Caco-2 (cell line): Measurements from ENCODE around the gene SURF4. TPM values are rescaled to one million over a fixed set of nuclear protein-coding genes. Genes with fewer than 3 reads are reported as not detected.

Experiments
- BruUV-seq: library from RNA; stranded (reverse); fragments of 400-500 nt; replicated peaks from 2 replicates; lab custom pipeline; 2021; lab: Mats Ljungman, UMichigan
- CTCF ChIA-PET: fragments of 300-600 bp; sonication (Branson Sonifier 250); formaldehyde crosslinking; loops from one replicate; lab custom pipeline; 2022; ENCODE audit warnings: antibody characterized with exemption; lab: Charles Lee
- POLR2A ChIA-PET: fragments of 300-600 bp; sonication (Branson Sonifier 250); formaldehyde crosslinking; loops from one replicate; lab custom pipeline; 2022; ENCODE audit warnings: antibody characterized with exemption; lab: Charles Lee
- DNase-seq, 2 experiments: peaks; one replicate each; pipeline versions ENCODE4 v3.0.0 to v3.0.0-alpha.2; 2020 to 2022
- H3K27me3 ChIP-seq: replicated peaks from 2 replicates; pipeline ENCODE4 v1.6.0; 2011; ENCODE audit warnings: low read length; ENCODE audit not compliant: control insufficient read depth, insufficient read depth
- H3K36me3 ChIP-seq: 2 replicates; pipeline ENCODE4 v1.5.1; 2011; ENCODE audit warnings: low read length; ENCODE audit not compliant: control insufficient read depth, insufficient read depth
- H3K4me1 ChIP-seq: fragments of 250-450 bp; sonication (Bioruptor Pico); 2 replicates; pipeline ENCODE4 v1.5.1; 2020; ENCODE audit warnings: mild to moderate bottlenecking
- H3K4me3 ChIP-seq: 2 replicates; pipeline ENCODE4 v1.5.1; 2011; ENCODE audit warnings: low read depth, mild to moderate bottlenecking, control low read depth, low read length
- H3K9me3 ChIP-seq: fragments of 250-450 bp; sonication (Bioruptor Pico); 2 replicates; pipeline ENCODE4 v1.5.1; 2020; ENCODE audit warnings: mild to moderate bottlenecking, moderate library complexity
- H3K27ac Mint-ChIP-seq: one replicate; pipeline ENCODE4 v1.8.0; 2022; ENCODE audit warnings: mixed read lengths; ENCODE audit not compliant: unreplicated experiment
- H3K27me3 Mint-ChIP-seq: one replicate; pipeline ENCODE4 v1.8.0; 2022; ENCODE audit warnings: mixed read lengths; ENCODE audit not compliant: insufficient read depth, unreplicated experiment
- H3K36me3 Mint-ChIP-seq: one replicate; pipeline ENCODE4 v1.8.0; 2022; ENCODE audit warnings: mild to moderate bottlenecking, mixed read lengths; ENCODE audit not compliant: insufficient read depth, unreplicated experiment
- H3K4me1 Mint-ChIP-seq: one replicate; pipeline ENCODE4 v1.8.0; 2022; ENCODE audit warnings: low read depth, mixed read lengths; ENCODE audit not compliant: unreplicated experiment
- H3K4me3 Mint-ChIP-seq: one replicate; pipeline ENCODE4 v1.8.0; 2022; ENCODE audit warnings: mild to moderate bottlenecking, moderate library complexity, mixed read lengths; ENCODE audit not compliant: unreplicated experiment
- H3K9me3 Mint-ChIP-seq: one replicate; pipeline ENCODE4 v1.8.0; 2022; ENCODE audit warnings: mixed read lengths; ENCODE audit not compliant: unreplicated experiment
- CTCF ChIP-seq, 2 experiments: fragments of 200-600 bp in 1 of 2; IDR thresholded peaks; 1 replicate in 1 of 2; 2 replicates in 1 of 2; pipeline versions ENCODE4 v1.5.1 to v1.8.0; 2011 to 2022; ENCODE audit warnings: antibody characterized with exemption in 1 of 2, control low read depth in 1 of 2, inconsistent platforms in 1 of 2, low read depth in 1 of 2, low read length in 1 of 2, mild to moderate bottlenecking in 1 of 2, moderate library complexity in 1 of 2; ENCODE audit not compliant: insufficient read depth in 1 of 2, severe bottlenecking in 1 of 2, unreplicated experiment in 1 of 2
- intact Hi-C: fragments of 100-400 bp; cut with micrococcal nuclease; formaldehyde crosslinking; loops from one replicate; pipeline ENCODE4 v1.10.0; 2022; ENCODE audit not compliant: unreplicated experiment
- total RNA-seq: library from RNA; stranded (reverse); gene quantifications from 2 replicates; pipeline ENCODE4 v1.2.3, GENCODE V29; 2022

SURF4 gene
- total RNA-seq, 1 experiment from 2014 or later: 239 TPM

DNA sequence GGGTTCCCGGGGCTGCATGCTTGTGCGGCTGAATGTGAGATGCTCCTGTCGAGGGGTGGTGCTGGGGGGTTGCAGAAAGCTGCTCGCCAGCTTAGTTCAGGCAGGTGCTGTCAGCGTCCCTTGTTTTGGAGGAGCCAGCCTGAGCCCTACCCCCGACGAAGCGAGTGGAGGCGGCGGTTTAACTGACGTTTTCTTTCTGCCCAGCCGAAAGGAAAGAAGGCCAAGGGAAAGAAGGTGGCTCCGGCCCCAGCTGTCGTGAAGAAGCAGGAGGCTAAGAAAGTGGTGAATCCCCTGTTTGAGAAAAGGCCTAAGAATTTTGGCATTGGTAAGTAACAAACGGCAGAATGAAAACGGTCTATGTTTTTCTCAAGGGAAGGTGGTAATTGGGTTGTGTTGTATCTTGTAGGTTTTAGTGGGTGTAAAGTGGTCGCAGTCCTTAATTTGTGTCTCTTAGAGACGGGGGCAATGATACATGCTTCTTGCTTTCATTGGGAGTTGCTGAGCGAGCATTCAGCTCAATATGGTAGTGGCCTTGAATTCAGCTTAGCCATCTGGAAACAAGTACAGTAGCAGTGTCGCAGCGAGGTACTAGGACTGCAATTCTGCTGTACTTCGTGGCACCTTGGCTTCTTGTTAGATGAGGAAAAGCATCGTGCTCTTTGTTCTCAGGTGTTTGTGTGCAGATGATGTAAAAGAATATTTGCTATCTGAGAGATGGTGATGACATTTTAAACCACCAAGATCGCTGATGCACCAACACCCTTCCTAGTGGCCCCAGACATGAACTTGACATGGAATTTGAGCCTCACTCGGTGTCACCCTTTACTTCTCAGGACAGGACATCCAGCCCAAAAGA, 26.9 kb downstream of the SURF4 start:
- Histone ChIP-seq H3K9me3 (no peaks in the 10 kb centered on the region), H3K4me3 (peak overlapping the region; percentile 85), H3K27me3 (no peaks in the 10 kb centered on the region), H3K36me3 (peaks cover 20% of the 10 kb centered on the region), H3K4me1 (peaks cover 10% of the 10 kb centered on the region)
- DNase-seq: no peak
- Mint-ChIP-seq H3K4me3 (peak overlapping the region; percentile 90), H3K36me3 (peaks cover 83% of the 10 kb centered on the region), H3K4me1 (peaks cover 13% of the 10 kb centered on the region), H3K27ac (peak overlapping the region; percentile 98), H3K9me3 (no peaks in the 10 kb centered on the region), H3K27me3 (no peaks in the 10 kb centered on the region)
- no peak for TF ChIP-seq CTCF (IDR thresholded peaks at IDR 0.05; ENCODE audit: insufficient read depth in 1 of 2, low read depth in 1 of 2, low read length in 1 of 2, severe bottlenecking in 1 of 2, unreplicated experiment in 1 of 2)
- intact Hi-C loops: no loop called here
- CTCF ChIA-PET: interaction anchor here (0.8 to 1.1 kb wide), 5 partner anchors 8 to 163 kb away, joined by 3 to 9 read pairs (median 7); partner anchors contain the start of genes CACFD1, SLC2A6, SURF1 and SURF2
- POLR2A ChIA-PET: interaction anchor here (1.2 to 1.7 kb wide), 4 partner anchors 8 to 161 kb away, joined by 6 to 19 read pairs (median 14); partner anchors contain the start of genes CACFD1, SURF1 and SURF2
- TSS peak; percentile 68 for BruUV-seq

- Mint-ChIP-seq H3K27ac (peak within 1 kb of the TSS; percentile 98), H3K4me3 (peak within 1 kb of the TSS; percentile 90), H3K36me3 (peaks cover 77% of the 10 kb centered on the region), H3K9me3 (no peaks in the 10 kb centered on the region), H3K4me1 (peaks cover 13% of the 10 kb centered on the region), H3K27me3 (no peaks in the 10 kb centered on the region)
- ChIA-PET POLR2A (interaction anchor here (0.6 to 1.7 kb wide), 9 partner anchors 8 to 318 kb away, joined by 3 to 19 read pairs (median 5); partner anchors contain the start of genes CACFD1, GTF3C5, SURF1 and SURF2), CTCF (interaction anchor here (0.6 to 1.1 kb wide), 7 partner anchors 8 to 677 kb away, joined by 3 to 9 read pairs (median 5); partner anchors contain the start of genes CACFD1, SLC2A6, SURF1 and SURF2)
- Histone ChIP-seq H3K4me1 (peaks cover 10% of the 10 kb centered on the region), H3K4me3 (peak within 1 kb of the TSS; percentile 85), H3K27me3 (no peaks in the 10 kb centered on the region), H3K36me3 (peaks cover 20% of the 10 kb centered on the region), H3K9me3 (no peaks in the 10 kb centered on the region)
- no peak for TF ChIP-seq CTCF (IDR thresholded peaks at IDR 0.05; ENCODE audit: insufficient read depth in 1 of 2, low read depth in 1 of 2, low read length in 1 of 2, severe bottlenecking in 1 of 2, unreplicated experiment in 1 of 2)
- DNase-seq: peak; percentile 92 to 97
- intact Hi-C loops: no loop called here
- BruUV-seq: no TSS peak
Measured at GRCh38 chr9:133347985-133348717, 27.7 kb downstream of the SURF4 start, which contains the start of the genes MED22 and RPL7A. TSS of gene MED22 (minus strand) at chr9:133348131. CDS start at chr9:133346662, 1,469 bp downstream. TSS of gene RPL7A (plus strand) at chr9:133348218. CDS start at chr9:133348244, 26 bp downstream.
